HG03432 (cell line): Measurements from ENCODE around the gene KCND3.

Experiments used
- ATAC-seq: cut with Tn5 transposase; IDR thresholded peaks from one replicate; pipeline ENCODE4 v1.9.1; 2021; ENCODE audit warnings: mild to moderate bottlenecking, moderate library complexity; ENCODE audit not compliant: unreplicated experiment

Gene KCND3

DNA sequence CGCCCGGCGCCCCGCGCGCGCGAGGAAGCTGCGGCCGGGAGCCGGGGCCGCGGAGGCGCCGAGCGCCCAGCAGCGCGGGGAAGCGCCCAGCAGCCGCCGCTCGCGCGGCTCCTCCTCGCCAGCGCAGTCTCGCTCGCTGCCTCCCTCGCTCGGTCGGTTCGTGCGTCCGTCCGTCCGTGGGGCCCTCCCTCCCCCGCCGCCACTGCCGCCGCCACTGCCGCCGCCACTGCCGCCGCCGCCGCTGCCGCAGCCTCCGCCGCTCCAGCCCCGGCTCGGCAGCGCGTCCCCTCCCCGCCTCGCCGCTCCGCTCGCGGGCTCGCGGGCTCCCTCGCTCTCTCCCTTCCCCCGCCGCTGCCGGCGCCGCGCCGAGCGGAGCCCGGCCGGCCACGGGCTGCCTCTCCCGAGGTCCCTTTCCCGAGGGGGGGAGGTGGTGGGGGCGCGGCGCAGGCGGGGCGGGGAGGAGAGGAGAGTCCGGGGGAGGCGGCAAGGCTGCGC lies at the start of gene KCND3:
TSS of gene KCND3 (minus strand) at position 138 of the 495 bp plus-strand sequence.
- no peak for ATAC-seq

DNA sequence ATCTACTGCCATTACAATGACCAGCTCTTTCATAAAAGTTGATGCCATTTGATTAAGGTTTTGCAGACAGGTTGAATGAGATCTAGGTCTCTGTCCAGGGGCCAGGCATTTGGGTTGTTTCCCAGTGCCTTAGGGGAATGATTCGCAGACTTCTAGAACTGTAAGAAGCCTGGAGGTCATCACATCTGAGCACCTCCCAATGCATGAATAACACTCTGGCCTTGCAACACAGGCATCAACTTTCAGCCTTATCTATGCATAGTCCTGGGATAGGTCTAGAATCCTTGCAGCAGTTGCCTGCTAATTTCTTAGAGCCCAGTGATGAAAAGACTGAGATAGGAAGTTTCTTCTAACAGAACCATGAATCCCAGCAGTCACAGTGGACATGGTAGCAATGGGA lies 44.8 kb upstream of the KCND3 start:
- no peak for ATAC-seq

DNA sequence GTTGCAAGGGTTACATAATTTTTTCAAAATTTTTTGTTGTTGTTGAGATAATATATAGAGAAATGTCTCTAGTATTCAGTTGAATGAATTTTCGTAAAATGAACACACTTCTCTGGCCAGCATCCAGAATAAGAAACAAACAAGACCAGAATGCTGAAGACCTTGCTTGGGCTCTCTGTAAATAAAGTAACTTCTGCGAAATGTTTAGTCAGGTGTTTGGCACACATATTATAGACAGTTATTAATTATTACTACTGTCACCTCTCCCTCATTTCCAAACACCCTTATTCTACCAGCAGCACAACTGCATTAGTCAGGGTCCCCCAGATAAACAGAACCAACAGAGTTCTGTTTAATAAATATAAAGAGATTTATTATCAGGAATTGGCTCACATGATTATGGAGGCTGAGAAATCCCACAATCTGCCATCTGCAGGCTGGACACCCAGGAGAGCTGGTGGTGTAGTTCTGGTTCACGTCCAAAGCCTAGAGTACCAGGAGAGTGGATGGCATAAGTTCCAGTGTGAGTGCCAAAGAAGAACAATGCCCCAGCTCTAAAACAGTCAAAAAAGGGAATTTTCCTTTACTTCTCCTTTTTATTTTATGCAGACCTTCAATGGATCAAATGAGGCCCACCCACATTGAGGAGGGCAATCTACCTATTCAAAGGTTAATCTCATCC lies 44.1 kb upstream of the KCND3 start:
- no peak for ATAC-seq

DNA sequence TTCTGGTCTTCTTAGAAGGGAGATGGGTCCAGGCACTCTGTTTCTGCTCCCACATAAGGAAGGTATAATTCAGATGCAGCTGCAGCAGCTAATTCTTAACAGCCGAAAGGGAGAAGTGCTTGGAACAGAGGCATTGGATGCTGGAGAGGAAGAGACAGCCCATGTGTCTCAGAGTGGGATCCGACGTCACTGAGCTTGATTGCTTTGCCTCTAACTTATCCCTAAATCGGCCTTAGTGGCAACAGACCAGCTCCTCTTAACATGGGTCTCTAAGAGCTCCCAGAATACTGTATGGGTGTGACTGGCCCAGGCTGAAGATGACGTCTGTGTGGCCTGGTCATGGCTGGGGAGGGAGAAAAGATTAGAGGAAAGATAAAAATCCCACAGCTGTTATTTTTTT lies 40.7 kb upstream of the KCND3 start:
- no peak for ATAC-seq

DNA sequence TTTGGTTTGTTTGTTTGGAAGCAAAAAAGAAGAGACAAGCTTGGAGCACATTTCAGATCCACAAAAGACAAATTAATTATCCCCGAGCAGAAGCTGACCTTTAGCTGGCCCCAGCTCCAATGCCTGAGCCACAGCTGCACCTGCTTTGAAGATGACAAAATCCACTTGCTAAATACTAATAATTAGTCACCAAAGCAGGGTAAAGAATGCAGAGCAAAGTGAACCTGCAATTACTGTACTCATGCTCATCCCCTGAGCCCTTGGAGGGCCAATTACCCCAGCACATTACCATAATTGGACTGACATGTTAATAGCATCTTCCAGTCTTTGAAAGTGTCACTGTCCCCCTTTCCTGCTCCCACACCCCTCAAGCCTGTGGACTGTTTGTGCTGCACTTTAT lies 38.2 kb upstream of the KCND3 start:
- no peak for ATAC-seq

DNA sequence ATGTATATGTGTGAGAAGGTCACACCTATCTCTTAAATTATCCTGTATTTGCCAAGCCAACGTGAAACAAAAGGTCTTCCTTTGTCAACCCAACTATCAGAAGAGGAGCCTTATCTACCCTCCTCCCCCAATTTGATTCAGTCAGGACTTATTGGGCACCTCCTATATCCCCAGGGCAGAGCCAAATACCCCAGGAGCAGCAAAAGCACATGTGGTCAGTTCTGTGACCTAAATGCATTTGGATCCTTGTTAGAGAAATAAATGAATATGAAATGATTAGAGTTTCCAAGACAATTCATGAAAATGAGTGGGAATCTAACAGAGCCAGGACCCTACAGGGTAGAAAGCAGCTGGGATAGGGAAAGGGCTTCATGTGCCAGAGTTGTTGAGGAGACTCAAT lies 37.0 kb upstream of the KCND3 start:
- no peak for ATAC-seq

DNA sequence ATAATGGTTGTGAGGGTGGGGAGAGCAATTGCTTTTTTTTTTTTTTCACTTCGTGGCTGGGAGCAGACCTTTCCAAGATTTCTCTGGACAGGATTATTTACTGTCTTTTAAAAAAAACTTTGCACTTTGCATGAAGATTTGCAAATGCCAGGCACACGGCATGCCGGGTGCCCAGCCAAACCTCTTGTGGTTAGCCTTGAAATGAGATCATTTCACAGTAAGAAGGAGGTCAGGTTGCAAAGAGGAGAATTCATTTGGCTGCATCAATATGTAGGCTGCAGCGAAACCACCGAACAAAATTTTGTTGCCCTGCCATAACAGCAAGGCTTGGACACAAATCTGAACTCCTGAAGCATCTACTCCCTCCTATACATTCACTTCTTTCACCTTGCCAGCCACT lies 36.5 kb upstream of the KCND3 start:
- ATAC-seq = no peak

DNA sequence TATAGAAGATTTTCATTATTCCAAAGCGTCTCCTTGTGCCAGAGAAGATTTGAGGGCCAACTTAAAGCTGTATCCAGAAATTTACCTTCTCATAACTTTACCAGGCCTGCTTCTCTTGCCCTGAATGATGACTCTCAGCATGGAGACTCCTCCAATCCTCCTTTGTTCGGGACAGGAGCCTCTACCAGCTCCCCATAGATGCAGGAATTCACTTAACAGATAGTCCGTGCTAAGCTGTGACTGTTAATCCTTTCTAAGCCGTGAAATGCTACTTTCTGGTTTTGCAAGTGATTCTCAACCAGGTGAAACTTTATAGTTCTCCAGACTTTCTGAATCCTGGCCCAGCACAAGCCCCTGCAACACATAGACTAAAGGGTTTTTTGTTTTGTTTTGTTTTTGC lies 31.8 kb upstream of the KCND3 start:
- ATAC-seq = no peak

DNA sequence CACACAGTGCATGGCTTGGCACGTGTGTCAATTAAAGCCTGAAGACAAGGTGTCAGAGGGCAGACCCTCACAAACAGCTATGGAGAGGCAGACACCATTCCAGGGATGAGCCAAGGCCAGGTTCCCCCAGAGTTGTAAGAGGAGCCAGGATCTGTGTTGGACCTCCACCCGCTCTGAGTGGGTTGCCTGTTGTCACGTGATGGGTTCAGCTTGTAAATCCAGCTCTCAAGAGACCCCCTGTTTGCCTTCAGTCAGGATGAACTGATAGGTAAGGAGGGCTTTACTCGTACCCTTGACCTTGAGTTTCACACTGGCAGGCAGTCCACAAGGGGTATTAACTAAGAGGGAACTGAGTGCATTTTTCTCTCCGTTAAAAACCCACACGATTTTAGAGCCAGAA lies 27.7 kb upstream of the KCND3 start:
- no peak for ATAC-seq

DNA sequence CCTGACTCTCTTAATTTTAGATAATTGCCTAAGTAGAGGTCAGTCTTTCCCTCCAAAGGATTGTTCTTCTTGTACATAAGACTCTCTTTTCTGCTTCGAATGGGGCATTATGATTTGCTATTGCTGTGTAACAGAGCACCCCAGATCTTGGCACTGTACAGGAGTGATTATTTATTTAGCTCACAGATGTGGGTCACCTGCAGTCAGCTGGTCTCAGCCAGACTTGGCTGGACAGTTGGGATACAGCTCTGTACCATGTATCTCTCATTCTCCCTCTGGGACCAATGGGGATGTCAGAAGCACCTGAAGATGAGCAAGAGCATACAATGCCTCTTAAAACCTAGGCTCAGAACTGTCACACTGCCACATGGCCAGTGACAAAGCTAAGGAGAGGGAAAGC lies 23.4 kb upstream of the KCND3 start:
- no peak for ATAC-seq

DNA sequence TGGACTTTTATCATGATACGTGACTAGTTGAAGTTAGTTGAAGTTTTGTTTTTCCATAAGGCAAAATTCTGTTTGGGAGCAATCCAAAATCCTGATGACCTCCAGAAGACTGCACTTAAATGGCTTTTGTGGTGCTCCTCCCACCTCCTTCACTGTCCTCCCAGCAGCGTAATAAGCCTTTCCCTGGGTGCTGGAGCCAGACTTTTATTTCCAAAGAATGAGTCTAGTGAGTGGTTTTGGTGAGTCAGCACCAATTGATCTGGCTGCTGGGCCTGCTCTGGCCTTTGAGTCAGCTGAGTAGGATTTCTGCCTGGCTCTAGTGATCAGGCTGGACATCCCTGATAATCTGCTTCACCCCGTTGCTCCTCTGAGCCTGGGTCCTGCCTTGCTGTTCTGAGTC lies 21.7 kb upstream of the KCND3 start:
- ATAC-seq = no peak

DNA sequence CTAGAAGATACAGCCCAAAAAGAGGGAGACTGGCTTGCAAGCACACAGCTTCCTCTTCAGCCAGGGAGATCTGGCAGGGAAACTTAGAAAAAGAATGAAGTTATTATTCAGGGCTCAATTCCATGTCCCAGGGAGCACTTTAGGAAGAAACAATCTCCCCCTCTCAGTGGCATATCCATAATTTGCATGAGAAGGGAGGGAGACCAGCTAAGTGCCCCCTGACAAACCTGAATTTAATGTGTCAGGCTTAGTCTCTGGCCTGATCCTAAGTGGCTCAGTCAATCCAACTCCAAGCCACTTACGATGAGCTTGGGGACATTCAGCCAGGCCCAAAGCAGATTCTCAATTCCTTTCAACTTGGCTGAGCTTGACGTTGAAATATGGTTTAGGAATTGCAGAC lies 17.7 kb upstream of the KCND3 start:
- ATAC-seq = no peak

DNA sequence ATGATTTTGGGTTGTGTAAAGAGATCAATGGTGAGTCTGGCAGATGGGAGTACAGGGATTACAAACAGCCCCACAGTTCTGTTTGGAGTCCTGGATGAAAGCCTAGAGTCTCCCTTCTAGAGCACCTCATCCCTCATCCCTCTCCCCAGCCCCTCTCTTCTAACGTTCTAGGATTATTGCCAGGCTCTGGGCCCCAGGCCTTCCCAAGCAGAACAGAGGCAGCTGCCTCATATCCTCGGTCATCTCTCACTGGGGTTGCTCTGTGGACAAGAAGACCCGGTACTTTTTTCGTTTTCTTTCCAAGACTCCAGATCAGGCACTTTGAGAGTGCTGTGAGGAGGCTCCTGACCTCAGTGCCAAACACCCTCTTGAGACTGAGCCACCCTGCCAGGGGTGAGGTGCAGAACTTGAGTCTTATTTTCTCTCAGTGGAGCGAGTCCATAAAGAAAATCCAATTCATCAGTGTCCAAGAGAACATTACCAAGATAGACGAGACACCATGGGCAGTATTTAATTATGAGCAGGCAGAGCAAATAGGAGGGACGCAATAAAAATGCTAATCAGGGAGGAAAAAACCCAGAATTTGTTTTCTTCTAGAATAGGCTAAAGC lies 17.1 kb upstream of the KCND3 start:
- no peak for ATAC-seq

DNA sequence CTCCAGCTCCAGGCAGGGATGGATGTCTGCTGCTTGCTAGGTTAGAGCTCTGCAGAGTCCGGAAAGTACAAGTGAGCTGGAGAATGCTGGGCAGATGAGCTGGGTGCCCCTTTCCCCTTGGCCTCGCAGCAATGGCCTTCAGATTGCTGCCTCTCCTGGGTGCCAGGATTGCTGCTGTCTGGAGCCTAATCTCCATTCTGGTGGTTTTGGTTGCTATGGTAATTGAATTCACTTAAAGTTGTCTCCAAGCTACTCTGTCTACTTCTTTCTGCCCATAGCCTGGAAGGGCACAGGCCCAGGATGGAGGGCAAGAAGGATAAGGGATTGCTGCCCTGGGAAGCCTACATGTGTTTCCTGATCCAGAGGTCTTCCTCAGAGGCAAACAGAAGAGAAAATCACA lies 14.6 kb upstream of the KCND3 start:
- ATAC-seq = no peak

DNA sequence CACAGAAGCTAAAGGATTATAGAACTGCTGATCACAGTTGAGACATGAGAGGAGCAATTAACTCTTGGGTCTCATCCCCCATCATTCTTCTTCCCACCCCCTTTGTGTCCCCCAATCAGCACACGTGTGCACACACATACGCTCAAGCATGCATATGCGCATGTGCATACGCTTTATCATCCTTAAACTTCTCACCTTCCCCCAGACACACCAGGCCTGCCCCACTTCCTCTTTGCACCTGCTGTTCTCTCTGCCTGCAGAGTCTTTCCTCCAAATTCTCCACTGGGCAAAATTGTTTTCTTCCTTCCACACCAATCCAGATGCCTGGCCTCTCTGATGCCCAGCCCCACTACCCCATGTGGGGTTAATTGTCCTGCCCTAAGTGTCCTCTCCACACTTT lies 13.0 kb upstream of the KCND3 start:
- no peak for ATAC-seq

DNA sequence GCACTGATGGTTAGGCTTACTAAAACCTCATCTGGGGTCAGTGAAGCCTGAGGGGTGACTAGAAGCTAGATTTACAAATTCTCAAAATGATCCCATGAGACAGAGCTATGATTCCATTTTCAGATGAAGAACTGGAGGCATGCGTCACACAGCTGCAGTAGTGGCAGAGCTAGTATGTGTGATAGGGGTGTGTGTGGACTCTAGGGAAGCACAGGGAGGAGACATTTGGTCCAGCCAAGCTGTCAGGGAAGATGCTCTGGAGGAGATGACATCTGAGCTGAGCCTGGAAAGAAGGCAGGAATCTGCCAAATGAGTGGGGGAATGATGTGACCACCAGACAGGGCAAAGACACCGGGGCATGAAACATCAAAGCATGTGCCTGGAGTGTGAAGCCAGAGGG lies 12.0 kb upstream of the KCND3 start:
- no peak for ATAC-seq

DNA sequence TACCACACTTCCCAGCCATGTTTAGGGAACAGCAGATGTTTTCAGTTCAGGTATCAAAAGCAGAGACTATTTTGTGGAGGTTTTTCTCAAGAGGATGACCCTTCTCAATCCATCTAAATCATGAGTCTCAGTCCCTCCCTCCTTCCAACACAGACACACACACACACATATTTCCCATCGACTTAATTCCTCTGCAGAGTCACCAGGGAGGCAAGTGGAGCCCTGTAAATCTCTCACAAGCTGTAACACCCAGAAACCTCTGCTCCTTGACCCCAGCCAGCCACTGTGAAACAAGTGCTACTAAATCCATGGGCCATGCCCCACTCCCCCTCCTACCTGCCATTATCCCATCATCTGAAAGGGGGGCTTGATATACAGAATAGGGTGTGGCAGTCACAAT lies 10.6 kb upstream of the KCND3 start:
- ATAC-seq = no peak

DNA sequence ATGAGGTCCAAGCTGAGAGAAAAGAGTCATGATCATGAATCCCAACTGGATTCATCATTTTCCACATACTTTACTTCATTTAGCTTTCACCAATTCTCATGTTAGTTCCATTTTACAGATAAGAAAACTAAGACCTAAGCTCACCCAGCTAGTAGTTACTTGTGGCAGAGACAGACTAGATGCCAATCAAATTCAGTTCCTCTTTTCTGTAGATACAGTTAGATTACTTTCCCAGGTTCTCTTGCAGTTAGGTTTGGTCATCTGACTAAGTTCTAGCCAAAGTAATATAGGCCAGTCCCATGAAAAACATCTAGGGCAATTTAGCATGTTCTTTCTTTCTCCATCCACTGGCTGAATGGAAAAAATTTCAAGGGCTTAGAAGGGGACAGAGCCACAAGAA lies 8.9 kb upstream of the KCND3 start:
- no peak for ATAC-seq

DNA sequence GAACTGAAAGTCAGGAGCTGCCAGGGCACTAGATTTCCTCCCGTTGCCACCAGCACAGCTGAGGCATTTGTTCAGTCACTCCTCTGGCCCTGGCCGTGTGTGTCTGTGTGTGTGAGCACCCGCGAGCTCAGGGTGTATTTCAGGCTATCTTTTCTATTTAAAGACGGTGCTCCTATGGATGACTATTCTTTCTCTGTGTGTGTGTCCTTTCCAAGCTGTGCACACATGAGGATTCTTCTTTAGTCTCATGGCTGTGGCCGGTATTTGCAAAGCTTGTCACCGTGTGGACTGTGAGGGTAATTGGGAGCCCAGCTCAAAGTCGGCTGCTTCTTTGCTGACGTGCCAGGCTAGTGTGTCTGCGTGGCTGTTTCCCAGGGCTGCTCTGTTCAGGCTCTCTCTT lies 3.0 kb upstream of the KCND3 start:
- no peak for ATAC-seq

DNA sequence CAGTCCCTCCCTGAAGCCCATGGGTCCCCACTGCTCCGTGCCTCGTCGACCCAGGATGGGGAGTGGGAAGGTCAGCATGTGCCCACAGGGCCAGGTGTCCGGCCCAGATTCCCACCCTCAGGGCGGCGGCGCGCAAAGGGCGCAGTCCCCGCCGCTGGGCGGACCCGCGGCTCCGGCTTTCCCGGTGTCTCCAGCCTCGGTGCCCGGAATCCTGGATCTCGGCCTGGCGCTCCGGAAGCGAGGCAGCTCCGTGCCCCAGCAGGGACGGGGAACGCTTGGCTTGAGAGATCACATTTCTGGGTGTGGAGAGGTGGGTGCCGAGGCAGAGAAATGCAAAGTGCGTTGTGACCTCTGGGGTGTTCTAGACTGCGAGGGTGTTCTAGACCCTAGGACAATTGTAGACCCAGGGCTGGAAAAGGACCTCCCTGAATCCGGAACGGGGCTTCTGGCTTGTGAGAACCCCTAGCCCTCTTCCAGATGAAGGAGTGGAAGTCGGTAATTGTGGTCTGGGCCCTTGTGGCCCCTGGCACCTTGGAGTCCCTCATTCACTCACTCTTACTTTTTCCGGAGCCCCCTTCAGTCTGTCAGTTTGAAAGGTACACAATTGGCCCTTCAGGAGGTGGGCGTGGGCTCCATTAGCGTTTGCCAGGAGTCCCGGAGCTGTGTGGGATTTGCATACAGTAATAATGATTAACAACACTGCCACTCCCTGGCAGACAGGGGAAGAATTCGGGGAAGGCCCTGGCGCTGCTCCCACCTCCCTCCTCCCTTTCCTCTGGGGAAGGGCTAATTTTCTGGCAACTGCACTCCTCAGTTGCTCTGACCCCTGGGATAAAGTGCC lies 1.6 kb upstream of the KCND3 start:
- ATAC-seq = no peak

DNA sequence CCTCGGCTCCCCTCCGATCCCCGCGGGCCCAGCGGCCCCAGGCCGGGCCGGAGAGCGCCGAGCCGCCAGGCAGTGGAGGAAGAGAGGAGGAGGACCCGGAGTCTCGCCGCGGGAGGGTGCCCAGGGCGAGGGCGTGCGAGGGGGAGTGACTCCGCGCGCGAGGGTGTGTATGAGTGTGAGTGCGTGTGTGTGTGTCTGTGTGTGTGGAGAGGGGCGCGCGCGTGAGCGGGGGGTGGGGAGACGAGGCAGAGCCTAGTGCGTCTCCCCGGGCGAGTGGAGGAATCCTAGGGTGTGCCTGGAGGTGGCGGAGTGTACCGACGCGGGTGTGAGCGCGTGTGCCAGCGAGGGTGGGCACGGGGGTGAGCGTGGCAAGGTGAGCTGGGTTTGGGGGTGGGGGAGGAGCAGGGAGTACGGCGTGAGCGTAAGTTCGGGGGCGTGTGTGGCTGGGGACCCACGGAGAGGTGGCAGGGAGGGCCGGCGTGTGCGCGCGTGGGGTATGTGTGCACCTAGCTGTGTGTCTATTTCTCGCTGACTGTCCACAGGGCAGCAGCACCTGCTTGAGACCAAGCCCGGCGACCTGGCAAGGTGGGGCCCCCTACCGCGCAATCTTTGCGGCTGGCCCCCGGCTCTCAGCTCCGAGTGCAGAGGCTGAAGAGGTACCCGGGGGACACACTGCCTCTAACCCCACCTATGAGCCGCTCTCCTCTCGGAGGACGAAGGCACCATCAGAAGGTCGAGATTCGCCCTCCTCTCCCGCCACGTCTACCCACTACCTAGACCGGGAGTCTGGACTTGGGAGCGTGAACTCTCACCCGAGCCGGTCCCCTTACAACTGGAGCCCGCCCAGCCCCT lies 784 bp upstream of the KCND3 start:
- ATAC-seq = no peak
